Measurements from ENCODE around the gene ITGB2. TPM values are rescaled to one million over a fixed set of nuclear protein-coding genes. Genes with fewer than 3 reads are reported as not detected.

Gene ITGB2
- total RNA-seq, 2 donors from 2014 or later: 1.6 to 2.3 TPM

DNA sequence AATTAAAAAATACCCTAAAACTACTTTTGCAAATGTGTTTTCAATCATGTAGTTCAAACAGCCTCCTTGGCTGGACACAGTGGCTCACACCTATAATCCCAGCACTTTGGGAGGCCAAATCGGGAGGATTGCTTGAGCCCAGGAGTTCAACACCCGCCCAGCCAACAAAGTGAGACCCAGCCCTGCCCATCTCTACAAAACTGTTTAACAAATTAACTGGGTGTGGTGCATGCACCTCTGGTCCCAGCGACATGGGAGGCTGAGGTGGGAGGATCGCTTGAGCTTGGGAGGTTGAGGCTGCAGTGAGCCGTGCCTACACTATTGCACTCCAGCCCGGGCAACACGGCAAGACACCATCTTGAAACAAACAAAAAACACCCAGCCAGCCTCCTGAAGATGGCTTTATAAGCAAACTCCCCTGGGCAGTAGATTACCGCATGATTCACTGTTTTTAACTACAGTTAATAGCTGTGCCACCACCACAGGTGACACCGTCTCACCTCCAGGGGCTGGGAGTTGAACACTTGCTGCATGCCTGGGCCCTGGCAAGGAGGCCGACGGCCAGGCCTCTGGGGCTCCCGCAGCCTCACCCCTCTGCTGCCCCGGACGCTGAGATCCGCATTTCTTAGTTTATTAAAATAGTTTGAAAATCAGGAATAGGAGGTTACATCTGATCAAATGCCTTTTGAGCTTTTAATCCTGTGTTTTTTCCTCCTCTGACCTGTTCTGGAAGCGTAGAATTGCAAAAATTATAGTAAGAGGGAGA is 63.4 kb downstream of the ITGB2 start:
- TF ChIP-seq, protein P1, sequence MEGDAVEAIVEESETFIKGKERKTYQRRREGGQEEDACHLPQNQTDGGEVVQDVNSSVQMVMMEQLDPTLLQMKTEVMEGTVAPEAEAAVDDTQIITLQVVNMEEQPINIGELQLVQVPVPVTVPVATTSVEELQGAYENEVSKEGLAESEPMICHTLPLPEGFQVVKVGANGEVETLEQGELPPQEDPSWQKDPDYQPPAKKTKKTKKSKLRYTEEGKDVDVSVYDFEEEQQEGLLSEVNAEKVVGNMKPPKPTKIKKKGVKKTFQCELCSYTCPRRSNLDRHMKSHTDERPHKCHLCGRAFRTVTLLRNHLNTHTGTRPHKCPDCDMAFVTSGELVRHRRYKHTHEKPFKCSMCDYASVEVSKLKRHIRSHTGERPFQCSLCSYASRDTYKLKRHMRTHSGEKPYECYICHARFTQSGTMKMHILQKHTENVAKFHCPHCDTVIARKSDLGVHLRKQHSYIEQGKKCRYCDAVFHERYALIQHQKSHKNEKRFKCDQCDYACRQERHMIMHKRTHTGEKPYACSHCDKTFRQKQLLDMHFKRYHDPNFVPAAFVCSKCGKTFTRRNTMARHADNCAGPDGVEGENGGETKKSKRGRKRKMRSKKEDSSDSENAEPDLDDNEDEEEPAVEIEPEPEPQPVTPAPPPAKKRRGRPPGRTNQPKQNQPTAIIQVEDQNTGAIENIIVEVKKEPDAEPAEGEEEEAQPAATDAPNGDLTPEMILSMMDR (conservative IDR thresholded peaks at IDR 0.05): no peak
- Mint-ChIP-seq H3K9me3 (no peaks in the 10 kb centered on the region), H3K4me3 (no peak overlapping the region), H3K4me1 (peaks cover 2% of the 10 kb centered on the region), H3K27me3 (ENCODE audit: insufficient read depth) (no peaks in the 10 kb centered on the region), H3K27ac (no peak overlapping the region), H3K36me3 (ENCODE audit: low read depth) (peaks cover 87% of the 10 kb centered on the region)
- 90 to 92% methylated on average over 9 to 16 of the region's 16 CpGs for WGBS, 2 experiments (ENCODE audit: insufficient coverage in 1 of 2, insufficient read length in 1 of 2)
- Histone ChIP-seq H3K4me1 (ENCODE audit: control insufficient read depth, insufficient read depth, low read length) (no peaks in the 10 kb centered on the region), H3K9ac (ENCODE audit: extremely low read depth, low read length, poor library complexity, severe bottlenecking) (no peak overlapping the region), H3K27ac (ENCODE audit: low read depth, low read length) (no peak overlapping the region), H3K36me3 (ENCODE audit: control insufficient read depth, insufficient read depth, low read length) (peaks cover 78% of the 10 kb centered on the region), H3K9me3 (ENCODE audit: control insufficient read depth, low read length) (no peaks in the 10 kb centered on the region), H3K4me3 (ENCODE audit: low read length) (no peak overlapping the region), H3K27me3 (ENCODE audit: control insufficient read depth, insufficient read depth, low read length, poor library complexity, severe bottlenecking) (no peaks in the 10 kb centered on the region)
- DNase-seq: no peak

DNA sequence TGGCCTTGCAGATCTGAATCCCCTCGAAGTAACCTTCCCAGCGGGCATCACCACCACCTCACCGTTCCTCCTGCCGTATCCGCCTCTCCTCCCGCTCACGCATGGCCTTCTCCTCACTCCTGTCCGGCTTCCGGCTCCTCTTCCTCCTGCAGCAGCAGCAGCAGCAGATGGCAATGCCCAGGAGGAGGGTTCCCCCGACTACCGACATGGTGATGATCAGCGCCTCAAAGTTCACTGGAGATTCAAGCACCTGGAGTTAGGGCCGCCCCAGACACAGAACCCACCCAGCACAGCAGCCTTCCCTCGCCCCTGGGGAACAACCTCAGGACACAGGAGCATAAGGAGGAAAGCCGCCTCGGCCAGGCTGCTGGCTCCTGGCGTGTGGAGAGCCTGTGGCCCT is 64.6 kb downstream of the ITGB2 start:
- Mint-ChIP-seq H3K27ac (peak overlapping the region; percentile 40), H3K36me3 (ENCODE audit: low read depth) (peaks cover 87% of the 10 kb centered on the region), H3K27me3 (ENCODE audit: insufficient read depth) (no peaks in the 10 kb centered on the region), H3K4me3 (no peak overlapping the region), H3K4me1 (no peaks in the 10 kb centered on the region), H3K9me3 (no peaks in the 10 kb centered on the region)
- peaks cover 83% of the 10 kb centered on the region for H3K36me3 ChIP-seq (ENCODE audit: control insufficient read depth, insufficient read depth, low read length)
- DNase-seq: no peak
- 95% methylated on average over 8 to 17 of the region's 17 CpGs for WGBS, 2 experiments (ENCODE audit: insufficient coverage in 1 of 2, insufficient read length in 1 of 2)
- H3K9ac ChIP-seq (ENCODE audit: extremely low read depth, low read length, poor library complexity, severe bottlenecking): no peak overlapping the region
- no peaks in the 10 kb centered on the region for H3K27me3 ChIP-seq (ENCODE audit: control insufficient read depth, insufficient read depth, low read length, poor library complexity, severe bottlenecking)
- no peaks in the 10 kb centered on the region for H3K9me3 ChIP-seq (ENCODE audit: control insufficient read depth, low read length)
- TF ChIP-seq, protein P1 (conservative IDR thresholded peaks at IDR 0.05): no peak
- H3K4me3 ChIP-seq (ENCODE audit: low read length): no peak overlapping the region
- no peaks in the 10 kb centered on the region for H3K4me1 ChIP-seq (ENCODE audit: control insufficient read depth, insufficient read depth, low read length)
- H3K27ac ChIP-seq (ENCODE audit: low read depth, low read length): no peak overlapping the region

DNA sequence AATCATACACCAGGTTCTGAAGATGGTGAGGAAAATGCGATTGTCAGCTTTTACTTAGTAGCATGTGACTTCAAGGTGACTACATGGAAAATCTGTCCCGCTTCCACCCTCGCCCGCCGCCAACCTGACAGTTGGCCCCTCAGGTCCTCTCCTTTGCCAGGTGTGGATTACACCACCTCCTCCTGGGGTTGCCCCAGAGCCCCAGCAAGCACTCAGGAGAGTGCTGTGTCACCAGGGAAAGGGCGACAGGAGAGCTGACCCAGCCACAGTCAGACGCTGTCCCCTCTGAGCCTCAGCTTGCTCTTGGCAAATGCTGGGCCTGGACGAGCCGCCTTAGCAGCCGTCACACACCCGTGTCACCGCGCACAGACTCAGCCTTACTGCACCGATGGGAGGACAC is 65.1 kb downstream of the ITGB2 start:
- H3K27me3 ChIP-seq (ENCODE audit: control insufficient read depth, insufficient read depth, low read length, poor library complexity, severe bottlenecking): no peaks in the 10 kb centered on the region
- Mint-ChIP-seq H3K4me1 (no peaks in the 10 kb centered on the region), H3K27ac (peak overlapping the region; percentile 40), H3K27me3 (ENCODE audit: insufficient read depth) (no peaks in the 10 kb centered on the region), H3K4me3 (no peak overlapping the region), H3K36me3 (ENCODE audit: low read depth) (peaks cover 89% of the 10 kb centered on the region), H3K9me3 (no peaks in the 10 kb centered on the region)
- H3K36me3 ChIP-seq (ENCODE audit: control insufficient read depth, insufficient read depth, low read length): peaks cover 88% of the 10 kb centered on the region
- no peak overlapping the region for H3K4me3 ChIP-seq (ENCODE audit: low read length)
- DNase-seq: no peak
- TF ChIP-seq, protein P1 (conservative IDR thresholded peaks at IDR 0.05): no peak
- H3K4me1 ChIP-seq (ENCODE audit: control insufficient read depth, insufficient read depth, low read length): no peaks in the 10 kb centered on the region
- no peak overlapping the region for H3K9ac ChIP-seq (ENCODE audit: extremely low read depth, low read length, poor library complexity, severe bottlenecking)
- WGBS, 2 experiments (ENCODE audit: insufficient coverage in 1 of 2, insufficient read length in 1 of 2): 97 to 100% methylated on average over 5 to 14 of the region's 14 CpGs
- no peak overlapping the region for H3K27ac ChIP-seq (ENCODE audit: low read depth, low read length)
- H3K9me3 ChIP-seq (ENCODE audit: control insufficient read depth, low read length): no peaks in the 10 kb centered on the region
